Endometrial microvascular endothelial cells (primary cell): ENCODE measurements around the gene IGFL2. TPM values are rescaled to one million over a fixed set of nuclear protein-coding genes. Genes with fewer than 3 reads are reported as not detected.
"Not testable (repeated sequence)": the region's sequence is repeated elsewhere in the genome, so short reads cannot be mapped to it uniquely, and the experiment has no call there.

Source experiments
- in situ Hi-C: cut with HindIII; loops from 2 replicates; pipeline ENCODE4 v1.10.0; 2017; ENCODE audit warnings: low sequenced_read_pairs, low pct_unique_long_range_greater_than_20kb; ENCODE audit errors: inconsistent ontology term
- total RNA-seq: library from RNA; depleted of rRNA; stranded (reverse); fragments of >200 nt; gene quantifications from one replicate; pipeline ENCODE4 v1.2.3, GENCODE V29; 2015; ENCODE audit errors: inconsistent ontology term

Gene IGFL2
- total RNA-seq, 1 donor from 2014 or later: not detected

- in situ Hi-C loops: no loop called here
These were observed 55.1 kb downstream of the IGFL2 start for GRCh38 chr19:46202872-46203860.

GRCh38 chr19:46204008-46204407 lies 56.0 kb downstream of the IGFL2 start:
- in situ Hi-C loops: no loop called here

GRCh38 chr19:46205183-46205984 lies 57.3 kb downstream of the IGFL2 start:
- in situ Hi-C loops: no loop called here

GRCh38 chr19:46206176-46206575 lies 58.1 kb downstream of the IGFL2 start:
- in situ Hi-C loops: no loop called here

GRCh38 chr19:46206682-46207081 lies 58.6 kb downstream of the IGFL2 start:
- in situ Hi-C loops: no loop called here

- in situ Hi-C loops: not testable (repeated sequence)
These were observed 59.8 kb downstream of the IGFL2 start for GRCh38 chr19:46207858-46208257.

GRCh38 chr19:46209051-46209450 lies 61.0 kb downstream of the IGFL2 start:
- in situ Hi-C loops: no loop called here

- in situ Hi-C loops: no loop called here
These were observed 61.4 kb downstream of the IGFL2 start for GRCh38 chr19:46209472-46209871.

GRCh38 chr19:46210669-46211068 lies 62.6 kb downstream of the IGFL2 start:
- in situ Hi-C loops: no loop called here

Other genes starting within 250 kb of the IGFL2 start
- gene MYPOP, start 245.6 kb upstream of the IGFL2 start, total RNA-seq: 0.84 TPM
- gene NANOS2, start 233.5 kb upstream of the IGFL2 start, total RNA-seq: not detected
- 8.8 TPM for gene NOVA2, start 174.4 kb upstream of the IGFL2 start, total RNA-seq
- gene CCDC61, start 152.8 kb upstream of the IGFL2 start, total RNA-seq: 4.9 TPM
- gene PGLYRP1, start 125.2 kb upstream of the IGFL2 start, total RNA-seq: not detected
- gene IGFL4, start 107.2 kb upstream of the IGFL2 start, total RNA-seq: not detected
- gene IGFL3, start 23.6 kb upstream of the IGFL2 start, total RNA-seq: not detected
- gene IGFL1, start 81.5 kb downstream of the IGFL2 start, total RNA-seq: not detected
- 11.8 TPM for gene HIF3A, start 148.8 kb downstream of the IGFL2 start, total RNA-seq
- 119 TPM for gene PPP5C, start 198.8 kb downstream of the IGFL2 start, total RNA-seq